GM19324 (cell line): Measurements from ENCODE around the gene AK8.

ENCODE experiments used
- ATAC-seq: cut with Tn5 transposase; IDR thresholded peaks from one replicate; pipeline ENCODE4 v1.9.1; 2021; ENCODE audit warnings: mild to moderate bottlenecking, moderate library complexity; ENCODE audit not compliant: unreplicated experiment, low FRiP score

Gene AK8

DNA sequence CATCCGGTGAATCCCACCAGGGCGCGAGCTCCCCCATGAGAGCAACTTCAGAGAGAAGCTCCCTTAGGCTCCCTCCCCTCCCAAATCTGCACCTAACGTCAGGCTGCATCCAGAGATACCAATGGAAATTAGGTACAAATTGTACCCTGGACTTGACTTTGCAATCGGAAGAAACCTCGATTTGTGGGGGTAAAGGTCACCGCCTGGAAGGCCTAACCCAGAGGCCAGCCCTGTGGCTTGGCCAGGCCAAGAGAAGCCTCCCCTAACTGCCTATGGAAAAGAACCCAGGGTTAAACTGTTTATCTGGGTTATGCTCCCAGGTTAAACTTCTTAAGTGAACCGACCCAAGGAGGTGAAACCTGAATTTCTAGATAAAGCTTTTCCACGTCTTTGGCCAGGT lies 127.4 kb downstream of the AK8 start:
- no peak for ATAC-seq

DNA sequence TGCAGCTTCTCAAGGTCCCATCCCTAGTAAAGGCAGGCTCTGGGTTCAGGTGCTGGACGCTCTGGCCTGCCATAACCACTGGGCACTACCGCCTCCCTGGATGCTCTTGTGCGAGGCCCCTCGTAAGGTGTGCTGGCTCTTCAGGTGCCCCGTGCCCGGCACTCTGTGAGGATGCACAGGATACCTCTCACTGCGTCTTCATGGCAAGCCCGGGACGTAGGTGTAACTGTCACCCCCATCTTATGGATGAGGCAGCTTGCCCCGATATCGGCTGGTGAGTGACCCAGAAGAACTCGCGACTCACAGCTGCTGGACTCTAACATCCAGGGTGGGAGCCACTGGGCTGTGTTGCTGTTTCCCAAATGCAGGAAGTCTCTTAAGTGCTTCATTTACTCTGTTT lies 128.8 kb downstream of the AK8 start:
- ATAC-seq: no peak

- no peak for ATAC-seq
Observed at GRCh38 chr9:132748450-132748849, 129.6 kb downstream of the AK8 start.

DNA sequence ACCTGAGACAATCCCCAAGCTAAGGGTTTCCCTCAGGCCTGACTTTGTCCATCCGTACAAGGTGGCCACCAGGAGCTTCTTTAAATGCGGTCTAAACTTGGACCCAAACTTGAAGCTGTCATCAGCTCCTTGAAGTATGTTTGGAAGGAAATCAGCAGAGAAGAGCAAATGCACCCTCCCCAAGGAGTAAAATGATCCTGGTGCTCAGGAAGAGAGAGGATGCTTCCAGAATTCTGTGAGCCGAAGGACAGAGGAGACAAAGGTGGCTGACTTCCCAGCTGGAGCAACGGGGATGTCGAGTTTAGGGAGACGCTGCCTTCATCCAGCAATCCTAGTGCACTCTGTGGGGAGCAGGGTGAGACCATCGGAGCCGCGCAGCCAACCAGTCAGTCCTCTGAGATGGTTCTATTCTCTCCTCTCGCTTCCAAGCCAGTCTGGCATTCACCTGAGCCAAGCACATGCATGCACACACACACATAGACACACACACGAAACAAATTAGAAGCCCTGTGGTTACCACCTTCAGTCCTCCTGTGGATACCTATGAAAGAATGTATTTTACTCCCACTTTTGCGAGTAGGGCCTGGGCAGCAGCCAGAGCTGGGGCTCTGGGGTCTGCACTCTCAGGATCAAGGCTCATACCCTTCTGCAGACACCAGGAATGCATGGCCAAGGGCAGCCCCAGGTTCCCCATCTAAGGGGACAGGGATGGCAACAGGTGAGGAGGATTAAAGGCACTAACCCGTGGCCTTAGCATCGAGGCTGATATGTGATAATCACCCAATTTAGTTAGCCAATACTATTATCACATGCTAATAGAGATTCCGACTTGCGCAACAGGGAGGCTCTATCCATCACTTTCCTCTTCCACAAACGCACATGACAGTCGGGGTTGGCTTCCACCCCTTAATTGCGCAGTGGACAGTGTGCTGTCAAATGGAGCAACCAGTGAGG lies 132.1 kb downstream of the AK8 start:
- no peak for ATAC-seq

- ATAC-seq: no peak
Observed at GRCh38 chr9:132744881-132745755, 133.0 kb downstream of the AK8 start.

DNA sequence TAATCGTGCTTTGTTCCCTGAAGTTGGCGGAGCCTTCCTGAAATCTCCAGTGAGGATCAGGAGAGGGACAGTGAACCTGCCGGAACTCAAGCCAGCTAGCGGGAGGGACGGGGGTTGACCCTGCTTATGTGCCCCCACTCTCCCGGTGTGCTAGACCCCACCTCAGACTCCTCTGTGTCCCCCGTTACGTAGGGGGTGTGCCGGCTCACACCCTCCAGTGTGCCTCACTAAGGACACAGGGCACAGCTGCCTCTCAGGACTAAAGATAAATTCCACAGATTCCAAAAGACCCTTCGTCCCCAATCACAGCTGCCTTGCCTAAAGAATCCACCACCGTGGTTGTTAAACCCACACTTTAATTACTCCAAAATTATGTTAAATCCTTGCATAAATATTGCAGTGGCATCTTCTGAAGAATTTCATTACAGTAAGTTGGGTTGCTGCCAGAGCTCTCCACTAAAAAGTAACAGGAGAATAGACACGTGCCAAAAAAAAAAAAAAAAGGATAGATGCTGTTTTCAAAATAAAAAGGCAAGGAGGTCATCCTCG lies 134.1 kb downstream of the AK8 start:
- ATAC-seq: no peak

DNA sequence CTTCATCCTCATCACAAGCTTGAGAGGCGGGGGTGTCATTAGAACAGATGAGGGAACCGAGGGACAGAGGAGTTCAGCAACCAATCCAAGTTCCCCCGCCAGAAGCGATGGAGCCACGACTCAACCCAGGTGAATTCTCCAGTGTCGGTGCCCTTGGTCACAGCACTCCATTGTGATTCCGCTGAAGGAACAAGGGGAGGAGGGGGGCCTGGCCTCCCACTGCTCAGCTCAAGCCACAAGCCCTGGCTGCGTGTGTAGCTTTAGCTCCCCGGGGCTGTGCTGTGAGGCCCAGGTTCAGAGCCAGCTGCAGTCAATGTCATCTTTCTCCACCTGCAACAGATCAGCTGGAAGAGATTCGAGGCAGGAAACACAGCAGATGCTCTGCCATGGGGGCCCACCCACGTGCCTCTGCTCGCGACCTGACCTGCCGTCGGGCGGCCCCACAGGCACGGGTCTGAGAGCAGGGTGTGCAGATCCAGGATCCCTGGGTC lies 135.2 kb downstream of the AK8 start:
- no peak for ATAC-seq

DNA sequence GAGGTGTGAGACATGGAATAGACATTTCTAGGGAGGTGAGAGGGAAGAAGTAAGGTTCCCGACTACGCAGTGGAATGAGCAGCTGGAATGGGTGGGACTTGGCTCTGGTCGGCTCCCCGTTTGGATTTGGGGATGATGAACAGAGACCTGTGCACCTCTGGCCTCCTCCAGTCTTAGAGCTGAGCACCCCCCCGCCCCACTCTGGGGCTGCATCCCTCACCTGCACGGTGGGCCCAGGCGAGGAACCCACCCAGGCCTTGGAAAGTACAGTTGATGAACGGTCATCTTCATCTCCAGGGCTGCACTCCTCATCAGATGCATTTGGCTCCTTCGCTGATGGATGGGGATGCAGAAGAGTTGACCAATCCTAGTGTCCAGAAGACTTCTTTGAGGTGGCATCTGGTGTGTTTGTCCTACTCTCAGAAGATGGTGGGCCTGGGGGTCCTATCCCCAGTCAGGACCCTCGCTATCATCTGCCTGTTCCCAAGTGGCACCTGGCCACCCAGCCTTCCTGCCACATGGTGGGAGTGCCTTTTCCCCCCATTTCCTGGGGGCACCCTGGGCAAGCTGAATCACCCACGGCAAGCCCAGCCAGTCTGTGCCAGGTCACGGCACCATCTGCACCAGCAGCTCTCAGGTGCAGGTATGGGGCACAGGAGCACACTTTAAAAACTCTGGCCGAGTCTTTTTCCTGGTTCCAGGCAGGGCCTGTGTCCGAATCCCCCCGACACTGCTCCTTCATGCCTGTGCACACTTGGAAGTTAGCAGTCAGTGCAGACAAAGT lies 137.4 kb downstream of the AK8 start:
- ATAC-seq: no peak

DNA sequence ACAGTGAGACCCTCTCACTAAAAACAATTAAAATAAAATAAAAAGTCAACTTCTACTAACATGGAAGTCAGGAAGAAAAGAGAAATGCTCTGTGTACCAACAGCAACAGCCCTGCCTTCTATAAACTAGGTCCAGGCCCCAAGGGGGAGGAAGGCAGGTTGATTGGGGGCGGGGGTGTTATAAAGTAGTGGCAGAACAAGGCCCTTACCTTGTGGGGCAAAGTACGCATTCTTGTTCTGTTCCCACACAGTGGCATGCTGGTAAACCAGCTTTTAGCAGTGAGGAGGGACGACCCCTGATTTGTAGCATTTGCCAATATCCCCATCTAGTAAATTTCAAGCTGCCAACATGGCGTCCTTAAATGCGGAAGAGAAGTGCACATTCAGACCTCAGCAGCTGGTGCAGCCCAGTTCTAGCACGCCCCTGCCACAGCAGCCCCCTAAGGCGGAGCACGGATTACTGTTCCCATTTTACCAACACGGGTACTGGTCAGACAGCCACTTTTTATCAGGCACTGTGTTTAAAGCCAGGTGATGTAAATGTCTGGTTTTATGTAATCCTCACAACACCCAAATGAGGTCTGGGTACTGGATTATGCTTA lies 138.3 kb downstream of the AK8 start:
- no peak for ATAC-seq

DNA sequence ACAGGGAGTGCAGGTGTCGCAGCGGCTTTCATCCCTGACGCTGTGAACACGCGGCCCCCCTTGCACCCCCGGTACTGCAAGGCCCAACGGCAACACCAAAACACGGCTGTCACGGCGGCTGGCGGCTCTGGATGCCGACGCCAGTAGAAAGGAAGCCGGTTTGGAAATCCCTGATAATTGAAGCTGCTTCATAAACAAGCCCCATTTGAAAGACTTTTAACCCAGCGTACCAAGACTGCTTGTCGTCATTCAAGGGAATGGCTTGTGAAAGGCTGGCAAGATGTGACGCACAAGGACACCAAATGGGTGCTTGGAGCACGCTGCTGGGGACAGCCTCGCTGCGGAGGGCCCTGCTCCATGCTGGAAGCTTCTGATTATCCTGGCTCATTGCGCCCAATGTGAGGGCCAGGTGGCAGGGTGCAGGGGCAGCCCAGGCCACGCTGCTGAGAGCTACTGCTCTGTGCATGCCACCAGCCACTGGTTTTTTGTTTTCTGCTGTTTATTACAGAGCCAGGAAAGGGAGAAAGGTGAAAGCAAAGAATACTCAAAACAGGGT lies 144.7 kb downstream of the AK8 start:
- ATAC-seq: no peak

- ATAC-seq: no peak
Observed at GRCh38 chr9:132732326-132733259, 145.5 kb downstream of the AK8 start.

DNA sequence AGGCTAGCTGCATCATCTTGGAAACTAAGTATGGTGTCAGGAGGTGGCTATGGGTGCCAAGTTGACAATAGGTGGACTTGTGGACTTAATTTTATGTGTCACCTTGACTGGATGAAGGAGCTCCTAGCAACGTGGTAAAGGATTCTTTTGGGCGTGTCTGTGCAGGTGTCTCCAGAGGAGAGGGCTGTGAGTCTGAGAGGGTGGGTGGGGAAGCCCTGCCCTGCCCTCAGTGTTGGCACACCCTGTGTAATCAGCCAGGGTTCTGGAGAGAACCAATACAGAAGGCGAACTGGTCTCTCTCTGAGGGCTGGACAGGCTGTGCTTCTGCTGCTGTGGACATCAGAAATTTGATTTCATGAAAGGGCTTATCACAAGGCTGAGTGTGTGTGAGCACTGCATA lies 146.9 kb downstream of the AK8 start:
- no peak for ATAC-seq

- no peak for ATAC-seq
Observed at GRCh38 chr9:132730054-132731033, 147.7 kb downstream of the AK8 start.

GRCh38 chr9:132729235-132729890 lies 148.7 kb downstream of the AK8 start:
- no peak for ATAC-seq

DNA sequence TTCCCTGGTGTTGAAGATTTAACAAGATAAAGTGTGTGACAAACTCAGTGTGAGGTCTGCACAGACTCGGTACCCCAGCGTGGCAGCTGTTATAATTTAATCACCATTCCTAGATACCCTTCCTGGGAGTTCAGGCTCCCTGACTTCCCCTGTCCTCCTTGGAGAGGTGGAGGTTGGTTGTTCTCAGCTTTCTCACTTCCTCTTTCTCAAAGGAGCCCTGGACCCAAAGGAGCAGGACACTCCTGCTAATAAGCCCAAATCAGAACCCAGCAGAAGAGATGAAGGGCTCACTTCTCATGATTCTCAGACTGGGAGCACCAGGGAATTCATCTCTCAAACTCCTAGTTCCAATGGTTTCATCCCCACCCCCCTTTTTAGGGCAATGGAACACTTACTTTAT lies 149.6 kb downstream of the AK8 start:
- ATAC-seq: no peak

DNA sequence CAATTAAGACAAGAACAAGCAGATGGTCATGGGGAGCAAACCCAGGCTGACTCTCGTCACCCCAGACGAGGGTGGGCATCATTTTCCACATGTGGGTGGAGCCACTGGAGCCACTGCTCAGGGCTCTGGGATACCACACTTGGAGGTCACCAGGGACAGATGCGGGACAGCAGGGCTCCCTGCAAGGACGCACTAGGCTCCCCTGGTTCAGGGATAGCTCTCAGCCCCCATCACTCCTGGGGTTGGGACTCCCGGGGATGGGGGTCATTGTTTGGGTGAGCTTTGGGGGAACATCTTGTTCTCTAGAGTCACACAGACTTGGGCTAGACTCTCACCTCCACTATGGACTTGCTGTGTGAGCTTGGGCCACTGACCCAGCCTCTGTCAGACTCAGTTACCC lies 150.0 kb downstream of the AK8 start:
- ATAC-seq: no peak
